H1 (cell line): ENCODE measurements around the gene BLCAP. TPM values are rescaled to one million over a fixed set of nuclear protein-coding genes. Genes with fewer than 3 reads are reported as not detected.

Source experiments
- CTCF ChIA-PET: fragments of 300-600 bp; sonication (Branson Sonifier 250); formaldehyde crosslinking; loops from one replicate; lab custom pipeline; 2021; ENCODE audit not compliant: partially characterized antibody; lab: Charles Lee
- POLR2A ChIA-PET: fragments of 300-600 bp; sonication (Branson Sonifier 250); formaldehyde crosslinking; loops from one replicate; lab custom pipeline; 2021; ENCODE audit warnings: inconsistent platforms; ENCODE audit not compliant: partially characterized antibody; lab: Charles Lee
- DNase-seq, 2 experiments: peaks; one replicate each; pipeline versions ENCODE4 v3.0.0 to v3.0.0-alpha.2; 2010 to 2022; ENCODE audit warnings: low spot score in 2 of 2, low read depth in 1 of 2, mixed read lengths in 1 of 2
- FAIRE-seq: peaks from 2 replicates; lab custom pipeline; 2011; peaks lifted over from hg19 to GRCh38; lab: Jason Lieb, UNC
- H2AFZ ChIP-seq: 2 replicates; pipeline ENCODE4 v1.8.1; 2012; ENCODE audit warnings: low read length, inconsistent platforms
- H2AK5ac ChIP-seq: 2 replicates; pipeline ENCODE4 v1.6.1; 2013; ENCODE audit warnings: low read depth, low read length
- H2BK120ac ChIP-seq: replicated peaks from 2 replicates; pipeline ENCODE3; 2013; ENCODE audit warnings: low read depth, low read length, inconsistent platforms
- H2BK12ac ChIP-seq: 2 replicates; pipeline ENCODE4 v1.6.1; 2013; ENCODE audit warnings: low read depth, low read length
- H2BK15ac ChIP-seq: 2 replicates; pipeline ENCODE4 v1.6.1; 2013; ENCODE audit warnings: low read length
- H2BK20ac ChIP-seq: 2 replicates; pipeline ENCODE4 v1.6.1; 2013; ENCODE audit warnings: low read length
- H2BK5ac ChIP-seq: 2 replicates; pipeline ENCODE4 v1.6.1; 2013; ENCODE audit warnings: low read depth, low read length
- H3K14ac ChIP-seq: 2 replicates; pipeline ENCODE4 v1.6.1; 2013; ENCODE audit warnings: inconsistent platforms; ENCODE audit not compliant: insufficient read length
- H3K18ac ChIP-seq: 2 replicates; pipeline ENCODE4 v1.6.1; 2013; ENCODE audit warnings: low read length; ENCODE audit errors: extremely low read depth
- H3K23ac ChIP-seq: 2 replicates; pipeline ENCODE4 v1.6.1; 2013; ENCODE audit warnings: inconsistent platforms; ENCODE audit not compliant: insufficient read length
- H3K23me2 ChIP-seq: 2 replicates; pipeline ENCODE4 v1.6.1; 2013; ENCODE audit warnings: low read depth, low read length
- H3K27ac ChIP-seq: 2 replicates; pipeline ENCODE4 v1.6.1; 2011; ENCODE audit warnings: low read depth, low read length, inconsistent platforms
- H3K27me3 ChIP-seq, 4 experiments: replicated peaks in 1 of 4; 1 replicate in 1 of 4; 2 replicates in 3 of 4; pipeline versions ENCODE4 v1.6.1 to v1.8.1; 2011 to 2013; ENCODE audit warnings: low read length in 3 of 4, mild to moderate bottlenecking in 3 of 4, inconsistent platforms in 2 of 4, mixed read lengths in 2 of 4, moderate library complexity in 1 of 4; ENCODE audit not compliant: control insufficient read depth in 3 of 4, insufficient read depth in 3 of 4; ENCODE audit errors: extremely low read depth in 1 of 4
- H3K36me3 ChIP-seq, 4 experiments: 2 replicates each; pipeline versions ENCODE4 v1.6.1 to v1.8.1; 2011 to 2013; ENCODE audit warnings: mild to moderate bottlenecking in 4 of 4, low read length in 3 of 4, moderate library complexity in 2 of 4, control low read depth in 1 of 4, inconsistent platforms in 1 of 4; ENCODE audit not compliant: insufficient read depth in 4 of 4, control insufficient read depth in 2 of 4
- H3K4ac ChIP-seq: replicated peaks from 2 replicates; pipeline ENCODE3; 2013; ENCODE audit warnings: low read length, low read depth, mixed read lengths, inconsistent platforms; ENCODE audit not compliant: insufficient read length
- H3K4me1 ChIP-seq, 4 experiments: replicated peaks in 1 of 4; 1 replicate in 1 of 4; 2 replicates in 3 of 4; pipeline versions ENCODE4 v1.6.1 to v1.8.1; 2011 to 2013; ENCODE audit warnings: low read length in 3 of 4, inconsistent platforms in 2 of 4, mixed read lengths in 1 of 4; ENCODE audit not compliant: insufficient read depth in 4 of 4, control insufficient read depth in 3 of 4
- H3K4me2 ChIP-seq, 2 experiments: 2 replicates each; pipeline versions ENCODE4 v1.6.1 to v1.8.1; 2011 to 2013; ENCODE audit warnings: low read depth in 2 of 2, low read length in 2 of 2, control low read depth in 1 of 2, inconsistent platforms in 1 of 2, mild to moderate bottlenecking in 1 of 2; ENCODE audit not compliant: insufficient read depth in 1 of 2
- H3K4me3 ChIP-seq, 4 experiments: fragments of 200-600, 300-600 bp in 1 of 4; sonication (generic), shearing (Covaris generic), sonication (Bioruptor Twin) in 1 of 4; 2 replicates each; pipeline versions ENCODE4 v1.5.1 to v1.8.1; 2011 to 2016; ENCODE audit warnings: low read length in 4 of 4, low read depth in 3 of 4, control low read depth in 2 of 4, inconsistent platforms in 2 of 4, mild to moderate bottlenecking in 2 of 4, mixed read lengths in 1 of 4, moderate library complexity in 1 of 4; ENCODE audit not compliant: insufficient read depth in 2 of 4; ENCODE audit errors: extremely low read depth in 1 of 4
- H3K56ac ChIP-seq: replicated peaks from 2 replicates; pipeline ENCODE3; 2013; ENCODE audit warnings: low read depth, mild to moderate bottlenecking, mixed read lengths, low read length, inconsistent platforms; ENCODE audit not compliant: insufficient read length
- H3K79me1 ChIP-seq: 2 replicates; pipeline ENCODE4 v1.6.1; 2013; ENCODE audit warnings: low read depth, low read length, control low read depth
- H3K79me2 ChIP-seq, 2 experiments: 2 replicates each; pipeline versions ENCODE4 v1.6.1 to v1.8.1; 2012 to 2013; ENCODE audit warnings: low read length in 2 of 2, mild to moderate bottlenecking in 2 of 2, inconsistent platforms in 1 of 2; ENCODE audit not compliant: insufficient read depth in 2 of 2, control insufficient read depth in 1 of 2
- H3K9ac ChIP-seq, 4 experiments: replicated peaks in 1 of 4; 1 replicate in 1 of 4; 2 replicates in 3 of 4; pipeline versions ENCODE4 v1.6.1 to v1.8.1; 2011 to 2013; ENCODE audit warnings: low read depth in 3 of 4, low read length in 3 of 4, control low read depth in 2 of 4, mild to moderate bottlenecking in 2 of 4, moderate library complexity in 2 of 4, inconsistent platforms in 1 of 4; ENCODE audit errors: extremely low read depth in 1 of 4
- H3K9me3 ChIP-seq, 2 experiments: 2 replicates each; pipeline versions ENCODE4 v1.6.1 to v1.8.1; 2012 to 2013; ENCODE audit warnings: mild to moderate bottlenecking in 2 of 2, moderate library complexity in 2 of 2, control low read depth in 1 of 2, inconsistent platforms in 1 of 2, low read depth in 1 of 2, low read length in 1 of 2, mixed read lengths in 1 of 2; ENCODE audit not compliant: insufficient read depth in 2 of 2
- H4K20me1 ChIP-seq, 2 experiments: replicated peaks in 1 of 2; 2 replicates each; pipeline versions ENCODE3 to v1.8.1; 2011 to 2013; ENCODE audit warnings: inconsistent platforms in 2 of 2, low read length in 2 of 2, mild to moderate bottlenecking in 1 of 2; ENCODE audit not compliant: insufficient read depth in 2 of 2, control insufficient read depth in 1 of 2
- H4K5ac ChIP-seq: 2 replicates; pipeline ENCODE4 v1.6.1; 2013; ENCODE audit warnings: low read length, low read depth, mixed read lengths, inconsistent platforms; ENCODE audit not compliant: insufficient read length
- H4K8ac ChIP-seq: 2 replicates; pipeline ENCODE4 v1.8.0; 2013; ENCODE audit warnings: mild to moderate bottlenecking, moderate library complexity, low read length, inconsistent platforms; ENCODE audit not compliant: insufficient read depth; ENCODE audit errors: extremely low read depth
- H4K91ac ChIP-seq: replicated peaks from 2 replicates; pipeline ENCODE3; 2013; ENCODE audit warnings: low read length, mixed read lengths, inconsistent platforms; ENCODE audit not compliant: insufficient read length
- JUND ChIP-seq: IDR thresholded peaks from 2 replicates; pipeline ENCODE4 v1.6.1; 2011; ENCODE audit warnings: mild to moderate bottlenecking, improper control_type of control experiment, low read length
- POLR2A ChIP-seq, 2 experiments: IDR thresholded peaks; 1 replicate in 1 of 2; 2 replicates in 1 of 2; pipeline ENCODE4 v1.6.1; 2011; ENCODE audit warnings: low read depth in 2 of 2, low read length in 2 of 2, mild to moderate bottlenecking in 2 of 2; ENCODE audit errors: control extremely low read depth in 1 of 2
- RAD21 ChIP-seq, 2 experiments: IDR thresholded peaks in 1 of 2; conservative IDR thresholded peaks in 1 of 2; 2 replicates each; pipeline ENCODE4 v1.6.1; 2011; ENCODE audit warnings: low read depth in 2 of 2, low read length in 2 of 2, improper control_type of control experiment in 1 of 2, inconsistent platforms in 1 of 2, mild to moderate bottlenecking in 1 of 2, moderate library complexity in 1 of 2
- WGBS, 2 experiments: shearing (Covaris generic) in 1 of 2; methylation state at CpG; one replicate each; pipeline versions ENCODE4 v1.1.6 to v1.1.7; 2013 to 2015; ENCODE audit warnings: low lambda C conversion rate in 2 of 2, mixed read lengths in 2 of 2, inconsistent platforms in 1 of 2, low coverage in 1 of 2, missing lambda C conversion rate in 1 of 2; ENCODE audit not compliant: insufficient replicate concordance in 2 of 2, insufficient coverage in 1 of 2, insufficient read length in 1 of 2; ENCODE audit errors: extremely low coverage in 1 of 2, missing lambda C conversion rate in 1 of 2; 5-methylcytosine and 5-hydroxymethylcytosine counted together
- polyA plus RNA-seq, 7 experiments: library from polyadenylated mRNA; depleted of rRNA in 3 of 7; stranded (reverse) in 5 of 7; unstranded in 2 of 7; fragments of >200 nt in 5 of 7; fragments of 200-250 nt in 2 of 7; gene quantifications; 1 replicate in 5 of 7; 2 replicates in 1 of 7; 4 replicates in 1 of 7; pipeline versions ENCODE4 v1.2.1 to v1.2.3, GENCODE V29; 2011 to 2013; ENCODE audit warnings: missing spikeins in 2 of 7, mixed read lengths in 2 of 7
- total RNA-seq: library from RNA; stranded (reverse); fragmentation: NEBNext Ultra II Directional; extraction: Animal tissue kit (Norgen Biotek cat#: 25700); gene quantifications from 2 replicates; pipeline ENCODE4 v1.2.1, GENCODE V29; 2021
- TF ChIP-seq, protein P1 (sequence below), 3 experiments: IDR thresholded peaks; 1 replicate in 2 of 3; 2 replicates in 1 of 3; pipeline versions ENCODE4 v1.5.1 to v1.6.1; 2011; ENCODE audit warnings: low read length in 3 of 3, mild to moderate bottlenecking in 3 of 3, inconsistent platforms in 2 of 3, low read depth in 1 of 3, moderate library complexity in 1 of 3; ENCODE audit not compliant: insufficient read depth in 1 of 3; ENCODE audit errors: control extremely low read depth in 1 of 3

The BLCAP gene
- total and polyA plus RNA-seq, 2 of the 8 experiments (the other 6 are each of a cell fraction or from before 2014, with no cell fraction given): 60.3 to 72.2 TPM

DNA sequence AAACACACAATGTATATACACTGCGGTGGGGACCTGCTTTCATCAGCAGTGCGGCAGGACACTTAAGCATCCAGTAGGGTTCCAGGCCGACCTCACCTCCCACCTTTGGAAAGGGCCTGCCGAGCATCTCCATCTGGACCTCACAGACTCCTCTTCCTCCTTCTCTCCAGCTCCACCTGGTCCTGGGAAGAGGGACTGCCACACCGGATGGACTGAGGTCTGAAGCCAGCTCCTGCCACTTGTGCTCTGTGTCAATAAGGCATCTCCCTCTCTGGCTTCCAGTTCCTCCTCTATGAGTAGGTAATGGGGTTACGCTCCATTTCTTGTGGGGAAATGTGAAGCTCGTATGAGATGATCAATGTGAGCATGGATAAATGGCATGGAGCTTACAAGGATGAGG is 25.7 kb downstream of the BLCAP start:
- Histone ChIP-seq H3K4me2 (no peak overlapping the region), H2BK5ac (no peak overlapping the region), H4K20me1 (no peaks in the 10 kb centered on the region), H3K56ac (no peak overlapping the region), H2BK120ac (no peak overlapping the region), H3K79me2 (no peaks in the 10 kb centered on the region), H3K9ac (no peak overlapping the region), H3K27me3 (no peaks in the 10 kb centered on the region), H3K4me3 (no peak overlapping the region), H2BK20ac (no peak overlapping the region), H3K4ac (no peak overlapping the region), H3K36me3 (no peaks in the 10 kb centered on the region), H3K18ac (no peak overlapping the region), H3K23ac (no peak overlapping the region), H2AFZ (no peak overlapping the region), H4K8ac (no peak overlapping the region), H3K23me2 (no peaks in the 10 kb centered on the region), H2BK12ac (no peak overlapping the region), H4K5ac (no peak overlapping the region), H4K91ac (no peak overlapping the region), H3K27ac (no peak overlapping the region), H3K14ac (no peak overlapping the region), H2AK5ac (no peak overlapping the region), H3K4me1 (peaks cover 7 to 15% (median 10%) of the 10 kb centered on the region in 4 experiments; a peak in 6 of 7 replicates), H3K79me1 (peaks cover 3% of the 10 kb centered on the region; the same call in 1 of the 2 replicates), H3K9me3 (no peaks in the 10 kb centered on the region), H2BK15ac (no peak overlapping the region)
- FAIRE-seq (no peak), DNase-seq (no peak)
- POLR2A ChIA-PET: interaction anchor here (0.6 to 11.2 kb wide), 10 partner anchors 9 to 180 kb away, joined by 3 to 116 read pairs (median 4); partner anchors contain the start of gene NNAT
- TF ChIP-seq, protein P1, sequence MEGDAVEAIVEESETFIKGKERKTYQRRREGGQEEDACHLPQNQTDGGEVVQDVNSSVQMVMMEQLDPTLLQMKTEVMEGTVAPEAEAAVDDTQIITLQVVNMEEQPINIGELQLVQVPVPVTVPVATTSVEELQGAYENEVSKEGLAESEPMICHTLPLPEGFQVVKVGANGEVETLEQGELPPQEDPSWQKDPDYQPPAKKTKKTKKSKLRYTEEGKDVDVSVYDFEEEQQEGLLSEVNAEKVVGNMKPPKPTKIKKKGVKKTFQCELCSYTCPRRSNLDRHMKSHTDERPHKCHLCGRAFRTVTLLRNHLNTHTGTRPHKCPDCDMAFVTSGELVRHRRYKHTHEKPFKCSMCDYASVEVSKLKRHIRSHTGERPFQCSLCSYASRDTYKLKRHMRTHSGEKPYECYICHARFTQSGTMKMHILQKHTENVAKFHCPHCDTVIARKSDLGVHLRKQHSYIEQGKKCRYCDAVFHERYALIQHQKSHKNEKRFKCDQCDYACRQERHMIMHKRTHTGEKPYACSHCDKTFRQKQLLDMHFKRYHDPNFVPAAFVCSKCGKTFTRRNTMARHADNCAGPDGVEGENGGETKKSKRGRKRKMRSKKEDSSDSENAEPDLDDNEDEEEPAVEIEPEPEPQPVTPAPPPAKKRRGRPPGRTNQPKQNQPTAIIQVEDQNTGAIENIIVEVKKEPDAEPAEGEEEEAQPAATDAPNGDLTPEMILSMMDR (IDR thresholded peaks at IDR 0.05; ENCODE audit: control extremely low read depth in 1 of 3, insufficient read depth in 1 of 3, low read depth in 1 of 3, low read length in 3 of 3): peak; percentile 41 to 58 (median 56)
- TF ChIP-seq POLR2A (IDR thresholded peaks at IDR 0.05; ENCODE audit: control extremely low read depth in 1 of 2, low read depth in 2 of 2, low read length in 2 of 2): no peak
- TF ChIP-seq JUND: no peak
- peak; percentile 47 to 64; a peak in 3 of 4 replicates for TF ChIP-seq RAD21 (IDR thresholded peaks at IDR 0.05 in 1 of 2, conservative IDR thresholded peaks at IDR 0.05 in 1 of 2; ENCODE audit: low read depth in 2 of 2, low read length in 2 of 2)
- CTCF ChIA-PET: interaction anchor here (0.5 to 3.0 kb wide), 17 partner anchors 9 to 311 kb away, joined by 3 to 26 read pairs (median 4); no protein-coding TSS in a partner anchor
- WGBS, 2 experiments: 91% methylated on average over 7 of the region's 7 CpGs; no CpG with 5 or more reads in 1 of the 2 experiments
